Natural killer cell (primary cell): ENCODE measurements around the gene BNIP5. TPM values are rescaled to one million over a fixed set of nuclear protein-coding genes. Genes with fewer than 3 reads are reported as not detected.

Source experiments
- ATAC-seq, 3 donors: fragments of 150-1000 bp in 2 of 3; fragments of 200-7000 bp in 1 of 3; cut with Tn5 transposase; 1 replicate in 1 of 3; 2 replicates in 2 of 3; pipeline ENCODE4 v1.10.0; 2021; ENCODE audit warnings: mild to moderate bottlenecking in 2 of 3, moderate library complexity in 2 of 3
- DNase-seq, 2 donors: peaks; one replicate each; pipeline versions ENCODE4 v3.0.0 to v3.0.0-alpha.2; 2013 to 2021; ENCODE audit warnings: mixed read lengths in 1 of 2
- H3K27ac ChIP-seq: one replicate; pipeline ENCODE4 v1.5.1; 2013; ENCODE audit warnings: mild to moderate bottlenecking, low read length
- H3K27me3 ChIP-seq: one replicate; pipeline ENCODE4 v1.6.1; 2013; ENCODE audit warnings: low read length; ENCODE audit not compliant: control insufficient read depth, insufficient read depth
- H3K36me3 ChIP-seq: one replicate; pipeline ENCODE4 v1.6.1; 2013; ENCODE audit warnings: low read length; ENCODE audit not compliant: control insufficient read depth, insufficient read depth
- H3K4me1 ChIP-seq: one replicate; pipeline ENCODE4 v1.6.1; 2013; ENCODE audit warnings: low read length; ENCODE audit not compliant: control insufficient read depth, insufficient read depth
- H3K4me3 ChIP-seq: one replicate; pipeline ENCODE4 v1.5.1; 2013; ENCODE audit warnings: low read length
- H3K9me3 ChIP-seq: one replicate; pipeline ENCODE4 v1.6.1; 2013; ENCODE audit warnings: low read length; ENCODE audit not compliant: control insufficient read depth, insufficient read depth
- H3K27ac Mint-ChIP-seq, 2 donors: one replicate each; pipeline ENCODE4 v1.8.0; 2022; ENCODE audit warnings: mild to moderate bottlenecking in 2 of 2, mixed read lengths in 2 of 2, moderate library complexity in 1 of 2
- H3K27me3 Mint-ChIP-seq, 2 donors: one replicate each; pipeline ENCODE4 v1.8.0; 2022; ENCODE audit warnings: low read depth in 2 of 2, mixed read lengths in 2 of 2
- H3K36me3 Mint-ChIP-seq: one replicate; pipeline ENCODE4 v1.8.0; 2022; ENCODE audit warnings: mixed read lengths
- H3K4me1 Mint-ChIP-seq, 2 donors: one replicate each; pipeline ENCODE4 v1.8.0; 2022; ENCODE audit warnings: mixed read lengths in 2 of 2
- H3K4me3 Mint-ChIP-seq: one replicate; pipeline ENCODE4 v1.8.0; 2022; ENCODE audit warnings: mild to moderate bottlenecking, moderate library complexity, mixed read lengths
- H3K9me3 Mint-ChIP-seq, 2 donors: one replicate each; pipeline ENCODE4 v1.8.0; 2022; ENCODE audit warnings: mixed read lengths in 2 of 2
- CTCF ChIP-seq: fragments of 200-600 bp; IDR thresholded peaks from one replicate; pipeline ENCODE4 v1.8.0; 2022; ENCODE audit warnings: antibody characterized with exemption
- WGBS: methylation state at CpG from one replicate; pipeline ENCODE4 v1.1.7; 2013; ENCODE audit warnings: missing lambda C conversion rate; ENCODE audit not compliant: insufficient coverage; 5-methylcytosine and 5-hydroxymethylcytosine counted together
- intact Hi-C: fragments of 100-400 bp; cut with micrococcal nuclease; formaldehyde crosslinking; loops from one replicate; pipeline ENCODE4 v1.14.2; 2022
- total RNA-seq, 4 donors: library from RNA; stranded (reverse); fragments of 120-200 nt in 1 of 4; gene quantifications; one replicate each; pipeline versions ENCODE4 v1.2.3 to v1.2.4, GENCODE V29; 2013 to 2022

The BNIP5 gene
- total RNA-seq, 3 donors from 2014 or later (not counting 1 experiment from before 2014, with no cell fraction given): not detected

- H3K36me3 ChIP-seq: no peaks in the 10 kb centered on the region
- Mint-ChIP-seq H3K36me3 (no peaks in the 10 kb centered on the region), H3K4me1 (no peaks in the 10 kb centered on the region), H3K27me3 (peaks cover 0 to 15% of the 10 kb centered on the region in 2 donors), H3K27ac (no peak overlapping the region), H3K9me3 (no peaks in the 10 kb centered on the region), H3K4me3 (no peak overlapping the region)
- intact Hi-C loops: no loop called here
- H3K4me1 ChIP-seq: no peaks in the 10 kb centered on the region
- DNase-seq (no peak), ATAC-seq (no peak)
- H3K27me3 ChIP-seq: no peaks in the 10 kb centered on the region
- WGBS: no CpG with 5 or more reads among the region's 2 CpGs
- H3K27ac ChIP-seq: no peak overlapping the region
- H3K9me3 ChIP-seq: no peaks in the 10 kb centered on the region
- no peak for TF ChIP-seq CTCF
- H3K4me3 ChIP-seq: no peak overlapping the region
These were observed 16.9 kb downstream of the BNIP5 start for GRCh38 chr6:36319821-36320220.

- H3K27me3 Mint-ChIP-seq: peaks cover 0 to 15% of the 10 kb centered on the region in 2 donors
- Histone ChIP-seq H3K9me3 (no peaks in the 10 kb centered on the region), H3K27ac (no peak overlapping the region), H3K4me3 (no peak overlapping the region), H3K27me3 (no peaks in the 10 kb centered on the region), H3K4me1 (no peaks in the 10 kb centered on the region), H3K36me3 (no peaks in the 10 kb centered on the region)
- H3K27ac Mint-ChIP-seq: no peak overlapping the region
- H3K4me3 Mint-ChIP-seq: no peak overlapping the region
- no peak for DNase-seq
- no peak for TF ChIP-seq CTCF
- H3K9me3 Mint-ChIP-seq: no peaks in the 10 kb centered on the region
- intact Hi-C loops: no loop called here
- WGBS: 90% methylated on average over 8 of the region's 9 CpGs
- H3K36me3 Mint-ChIP-seq: no peaks in the 10 kb centered on the region
- peaks cover 2% of the 10 kb centered on the region in 2 donors for H3K4me1 Mint-ChIP-seq
- no peak for ATAC-seq
These were observed 17.3 kb downstream of the BNIP5 start for GRCh38 chr6:36319436-36319762.

- Mint-ChIP-seq H3K4me3 (no peak overlapping the region), H3K27ac (no peak overlapping the region), H3K36me3 (no peaks in the 10 kb centered on the region), H3K4me1 (peaks cover 7 to 8% of the 10 kb centered on the region in 2 donors), H3K27me3 (peaks cover 0 to 15% of the 10 kb centered on the region in 2 donors), H3K9me3 (no peaks in the 10 kb centered on the region)
- H3K4me1 ChIP-seq: no peaks in the 10 kb centered on the region
- 92% methylated on average over 6 of the region's 6 CpGs for WGBS
- no peaks in the 10 kb centered on the region for H3K27me3 ChIP-seq
- no peaks in the 10 kb centered on the region for H3K36me3 ChIP-seq
- intact Hi-C loops: no loop called here
- no peak overlapping the region for H3K4me3 ChIP-seq
- H3K9me3 ChIP-seq: no peaks in the 10 kb centered on the region
- no peak overlapping the region for H3K27ac ChIP-seq
- no peak for TF ChIP-seq CTCF
- no peak for DNase-seq
- ATAC-seq: no peak
These were observed 17.8 kb downstream of the BNIP5 start for GRCh38 chr6:36318690-36319435.

DNA sequence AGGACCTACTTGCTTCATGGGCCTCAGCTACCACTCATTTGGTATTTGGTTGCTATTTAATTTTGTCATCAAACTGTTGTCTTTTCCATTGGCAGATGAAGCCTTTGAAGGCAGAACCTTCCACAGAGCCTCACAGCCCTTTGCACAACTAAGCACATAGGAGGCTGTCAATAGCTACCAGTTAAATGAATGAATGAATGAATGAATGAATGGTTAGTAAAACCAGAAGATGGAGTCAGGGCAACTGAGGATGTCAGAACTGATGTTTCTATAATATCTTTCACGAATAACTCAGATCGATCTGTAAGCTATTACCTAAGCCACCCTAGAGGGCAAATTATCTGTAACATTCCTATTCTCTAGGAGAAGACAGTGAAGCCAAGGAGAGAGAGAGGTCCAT is 19.1 kb downstream of the BNIP5 start:
- H3K4me3 Mint-ChIP-seq: no peak overlapping the region
- Histone ChIP-seq H3K27me3 (no peaks in the 10 kb centered on the region), H3K27ac (no peak overlapping the region), H3K36me3 (no peaks in the 10 kb centered on the region), H3K4me1 (peaks cover 6% of the 10 kb centered on the region), H3K4me3 (no peak overlapping the region), H3K9me3 (no peaks in the 10 kb centered on the region)
- TF ChIP-seq CTCF: no peak
- WGBS: 100% methylated on average over 1 of the region's 2 CpGs
- intact Hi-C loops: no loop called here
- DNase-seq: no peak
- peaks cover 8 to 12% of the 10 kb centered on the region in 2 donors for H3K4me1 Mint-ChIP-seq
- no peak for ATAC-seq
- H3K36me3 Mint-ChIP-seq: no peaks in the 10 kb centered on the region
- H3K27me3 Mint-ChIP-seq: peaks cover 0 to 15% of the 10 kb centered on the region in 2 donors
- H3K27ac Mint-ChIP-seq: no peak overlapping the region
- no peaks in the 10 kb centered on the region for H3K9me3 Mint-ChIP-seq
